ENCODE results near the gene SLC2A11. TPM values are rescaled to one million over a fixed set of nuclear protein-coding genes. Genes with fewer than 3 reads are reported as not detected.

The SLC2A11 gene
- total RNA-seq, 1 donor from 2014 or later = 52.4 TPM

- H3K27ac Mint-ChIP-seq (ENCODE audit: unreplicated experiment) = peak overlapping the region; percentile 75
- peak overlapping the region; percentile 73 for H3K4me3 Mint-ChIP-seq (ENCODE audit: unreplicated experiment)
Observed at GRCh38 chr22:23892706-23893105, 35.0 kb downstream of the SLC2A11 start.

DNA sequence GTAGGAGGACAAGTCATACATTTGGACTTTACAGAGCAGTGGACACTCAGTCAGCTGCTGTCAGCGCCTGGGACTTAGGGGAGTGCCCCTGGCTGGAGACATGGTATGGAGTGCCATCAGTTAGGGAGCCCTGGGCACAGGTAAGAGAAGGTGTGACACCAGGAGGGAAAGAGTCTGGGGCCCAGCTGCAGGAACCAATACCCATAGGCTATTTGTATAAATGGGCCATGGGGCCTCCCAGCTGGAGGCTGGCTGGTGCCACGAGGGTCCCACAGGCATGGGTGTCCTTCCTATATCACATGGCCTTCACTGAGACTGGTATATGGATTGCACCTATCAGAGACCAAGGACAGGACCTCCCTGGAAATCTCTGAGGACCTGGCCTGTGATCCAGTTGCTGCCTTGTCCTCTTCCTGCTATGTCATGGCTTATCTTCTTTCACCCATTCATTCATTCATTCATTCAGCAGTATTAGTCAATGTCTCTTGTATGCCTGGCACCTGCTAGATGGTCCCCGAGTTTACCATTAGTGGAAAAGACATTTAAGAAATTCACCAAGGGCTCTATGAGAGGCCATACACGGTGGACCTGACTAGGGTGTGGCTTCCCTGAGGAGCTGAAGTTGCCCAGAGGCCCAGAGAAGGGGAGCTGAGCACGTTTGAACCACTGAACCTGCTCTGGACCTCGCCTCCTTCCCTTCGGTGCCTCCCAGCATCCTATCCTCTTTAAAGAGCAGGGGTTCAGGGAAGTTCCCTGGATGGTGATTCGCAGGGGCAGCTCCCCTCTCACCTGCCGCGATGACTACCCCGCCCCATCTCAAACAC, 35.7 kb downstream of the SLC2A11 start:
- peaks cover 17% of the 10 kb centered on the region for H3K9me3 Mint-ChIP-seq (ENCODE audit: unreplicated experiment)
- H3K27ac Mint-ChIP-seq (ENCODE audit: unreplicated experiment) = peak overlapping the region; percentile 93
- no peak for DNase-seq
- no peaks in the 10 kb centered on the region for H3K36me3 Mint-ChIP-seq (ENCODE audit: unreplicated experiment)
- peaks cover 10% of the 10 kb centered on the region for H3K4me1 Mint-ChIP-seq (ENCODE audit: low read depth, unreplicated experiment)
- peaks cover 20% of the 10 kb centered on the region for H3K27me3 Mint-ChIP-seq (ENCODE audit: unreplicated experiment)
- peak overlapping the region; percentile 84 for H3K4me3 Mint-ChIP-seq (ENCODE audit: unreplicated experiment)
- TF ChIP-seq, protein P1, sequence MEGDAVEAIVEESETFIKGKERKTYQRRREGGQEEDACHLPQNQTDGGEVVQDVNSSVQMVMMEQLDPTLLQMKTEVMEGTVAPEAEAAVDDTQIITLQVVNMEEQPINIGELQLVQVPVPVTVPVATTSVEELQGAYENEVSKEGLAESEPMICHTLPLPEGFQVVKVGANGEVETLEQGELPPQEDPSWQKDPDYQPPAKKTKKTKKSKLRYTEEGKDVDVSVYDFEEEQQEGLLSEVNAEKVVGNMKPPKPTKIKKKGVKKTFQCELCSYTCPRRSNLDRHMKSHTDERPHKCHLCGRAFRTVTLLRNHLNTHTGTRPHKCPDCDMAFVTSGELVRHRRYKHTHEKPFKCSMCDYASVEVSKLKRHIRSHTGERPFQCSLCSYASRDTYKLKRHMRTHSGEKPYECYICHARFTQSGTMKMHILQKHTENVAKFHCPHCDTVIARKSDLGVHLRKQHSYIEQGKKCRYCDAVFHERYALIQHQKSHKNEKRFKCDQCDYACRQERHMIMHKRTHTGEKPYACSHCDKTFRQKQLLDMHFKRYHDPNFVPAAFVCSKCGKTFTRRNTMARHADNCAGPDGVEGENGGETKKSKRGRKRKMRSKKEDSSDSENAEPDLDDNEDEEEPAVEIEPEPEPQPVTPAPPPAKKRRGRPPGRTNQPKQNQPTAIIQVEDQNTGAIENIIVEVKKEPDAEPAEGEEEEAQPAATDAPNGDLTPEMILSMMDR (IDR thresholded peaks at IDR 0.05; ENCODE audit: partially characterized antibody, unreplicated experiment) = no peak

More at GRCh38 chr22:23892706-23893105, 35.0 kb downstream of the SLC2A11 start:
- Mint-ChIP-seq H3K27me3 (ENCODE audit: unreplicated experiment) (peaks cover 20% of the 10 kb centered on the region), H3K9me3 (ENCODE audit: unreplicated experiment) (peaks cover 17% of the 10 kb centered on the region), H3K4me1 (ENCODE audit: low read depth, unreplicated experiment) (peaks cover 10% of the 10 kb centered on the region), H3K36me3 (ENCODE audit: unreplicated experiment) (no peaks in the 10 kb centered on the region)
- no peak for DNase-seq
- TF ChIP-seq, protein P1 (IDR thresholded peaks at IDR 0.05; ENCODE audit: partially characterized antibody, unreplicated experiment) = no peak

DNA sequence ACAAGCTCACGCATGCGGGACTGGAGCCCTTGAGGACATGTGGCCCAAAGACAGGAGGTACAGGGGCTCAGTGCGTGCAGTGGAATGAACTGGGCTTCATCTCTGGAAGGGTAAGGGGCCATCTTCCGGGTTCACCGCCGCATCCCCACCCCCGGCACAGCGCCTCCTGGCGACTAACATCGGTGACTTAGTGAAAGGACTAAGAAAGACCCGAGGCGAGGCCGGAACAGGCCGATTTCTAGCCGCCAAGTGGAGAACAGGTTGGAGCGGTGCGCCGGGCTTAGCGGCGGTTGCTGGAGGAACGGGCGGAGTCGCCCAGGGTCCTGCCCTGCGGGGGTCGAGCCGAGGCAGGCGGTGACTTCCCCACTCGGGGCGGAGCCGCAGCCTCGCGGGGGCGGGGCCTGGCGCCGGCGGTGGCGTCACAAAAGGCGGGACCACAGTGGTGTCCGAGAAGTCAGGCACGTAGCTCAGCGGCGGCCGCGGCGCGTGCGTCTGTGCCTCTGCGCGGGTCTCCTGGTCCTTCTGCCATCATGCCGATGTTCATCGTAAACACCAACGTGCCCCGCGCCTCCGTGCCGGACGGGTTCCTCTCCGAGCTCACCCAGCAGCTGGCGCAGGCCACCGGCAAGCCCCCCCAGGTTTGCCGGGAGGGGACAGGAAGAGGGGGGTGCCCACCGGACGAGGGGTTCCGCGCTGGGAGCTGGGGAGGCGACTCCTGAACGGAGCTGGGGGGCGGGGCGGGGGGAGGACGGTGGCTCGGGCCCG, 36.5 kb downstream of the SLC2A11 start, which contains the start of gene MIF:
TSS of gene MIF (plus strand) at position 439 of the 765 bp plus-strand sequence. CDS start at position 531, 92 bp downstream.
- Mint-ChIP-seq H3K9me3 (ENCODE audit: unreplicated experiment) (peaks cover 17% of the 10 kb centered on the region), H3K27me3 (ENCODE audit: unreplicated experiment) (peaks cover 20% of the 10 kb centered on the region), H3K4me3 (ENCODE audit: unreplicated experiment) (peak within 1 kb of the TSS; percentile 92), H3K27ac (ENCODE audit: unreplicated experiment) (peak within 1 kb of the TSS; percentile 96), H3K36me3 (ENCODE audit: unreplicated experiment) (no peaks in the 10 kb centered on the region), H3K4me1 (ENCODE audit: low read depth, unreplicated experiment) (peaks cover 10% of the 10 kb centered on the region)
- TF ChIP-seq, protein P1 (IDR thresholded peaks at IDR 0.05; ENCODE audit: partially characterized antibody, unreplicated experiment) = peak; percentile 84
- DNase-seq = peak; percentile 100

GRCh38 chr22:23894710-23895598, 37.3 kb downstream of the SLC2A11 start:
- Mint-ChIP-seq H3K27me3 (ENCODE audit: unreplicated experiment) (peaks cover 20% of the 10 kb centered on the region), H3K4me3 (ENCODE audit: unreplicated experiment) (peak overlapping the region; percentile 92), H3K27ac (ENCODE audit: unreplicated experiment) (peak overlapping the region; percentile 89), H3K36me3 (ENCODE audit: unreplicated experiment) (no peaks in the 10 kb centered on the region), H3K4me1 (ENCODE audit: low read depth, unreplicated experiment) (peaks cover 10% of the 10 kb centered on the region), H3K9me3 (ENCODE audit: unreplicated experiment) (peaks cover 17% of the 10 kb centered on the region)
- DNase-seq = peak; percentile 80
- TF ChIP-seq, protein P1 (IDR thresholded peaks at IDR 0.05; ENCODE audit: partially characterized antibody, unreplicated experiment) = peak; percentile 64

Measured in glutamatergic neuron (in vitro differentiated cells).